ENCODE measurements around the gene RPN1. TPM values are rescaled to one million over a fixed set of nuclear protein-coding genes. Genes with fewer than 3 reads are reported as not detected.

The RPN1 gene
- 546 and 573 TPM in 2 replicates for total RNA-seq

DNA sequence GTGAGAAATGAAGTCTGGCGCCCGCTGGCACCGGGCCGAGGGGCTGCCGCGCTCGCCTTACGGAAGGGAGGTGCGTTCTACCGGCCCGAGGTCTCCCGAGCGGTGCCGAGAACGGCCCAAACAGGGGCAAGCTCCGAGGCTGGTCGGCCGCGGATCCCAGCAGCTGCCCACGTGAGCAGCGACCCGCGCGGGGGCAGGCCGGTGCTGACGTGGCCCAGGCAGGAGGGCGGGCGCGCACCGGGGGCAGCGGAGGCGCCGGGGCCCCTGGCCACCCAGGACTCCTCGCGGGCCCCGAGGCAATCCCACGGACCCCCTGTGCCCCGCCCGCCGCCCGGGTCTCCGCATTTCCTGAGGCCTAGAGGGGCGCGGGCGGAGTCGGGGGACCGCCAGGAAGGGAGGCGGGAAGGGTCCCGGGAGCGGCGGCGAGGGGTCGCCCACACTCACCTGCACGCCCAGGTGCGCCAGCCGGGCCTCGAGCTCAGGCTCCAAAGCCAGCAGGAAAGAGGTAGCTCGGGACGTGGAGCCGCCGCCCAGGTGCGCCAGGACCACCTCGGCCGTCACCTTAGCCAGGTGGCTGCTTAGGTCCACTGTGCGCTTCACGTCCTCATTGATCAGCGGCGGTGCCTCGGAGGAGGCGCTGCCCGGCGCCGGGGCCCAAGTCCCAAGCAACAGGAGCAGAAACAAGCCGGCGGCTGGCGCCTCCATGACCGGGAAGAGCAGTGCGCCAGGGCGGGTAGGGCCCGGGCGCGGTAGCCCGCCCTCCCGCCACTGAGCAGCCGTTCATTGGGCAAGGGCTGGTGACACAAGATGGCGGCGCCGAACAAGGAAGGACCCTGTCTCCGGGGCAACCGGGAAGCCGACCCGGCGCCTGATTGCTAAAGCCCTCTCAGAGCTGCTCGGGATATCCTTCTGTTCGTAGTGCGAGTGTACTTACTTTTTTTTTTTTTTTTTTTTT is at the start of gene RPN1:
TSS of gene RPN1 (minus strand) at position 723 of the 955 bp plus-strand sequence. CDS start at position 705, 18 bp downstream.

Other genes with a start within 250 kb of the RPN1 start
- not detected in 2 replicates for gene DNAJB8, start 183.9 kb downstream of the RPN1 start, total RNA-seq
- gene GATA2, start 157.6 kb downstream of the RPN1 start, total RNA-seq: 1.4 and 1.8 TPM in 2 replicates
- 36.4 and 43.1 TPM in 2 replicates for gene RAB7A, start 75.4 kb upstream of the RPN1 start, total RNA-seq
- 29.9 and 34.0 TPM in 2 replicates for gene ACAD9, start 228.8 kb upstream of the RPN1 start, total RNA-seq